ENCODE data around the gene PTPRB.
A peak's percentile ranks its signal among the peaks of the same experiment; 100 is the strongest.

PTPRB gene

GRCh38 chr12:70643939-70644338 is 6.7 kb upstream of the PTPRB start:
- DNase-seq (ENCODE audit: low read depth) = no peak

GRCh38 chr12:70641691-70642090 is 4.5 kb upstream of the PTPRB start:
- no peak for DNase-seq (ENCODE audit: low read depth)

GRCh38 chr12:70640901-70641300 is 3.7 kb upstream of the PTPRB start:
- DNase-seq (ENCODE audit: low read depth) = no peak

GRCh38 chr12:70639535-70639934 is 2.3 kb upstream of the PTPRB start:
- DNase-seq (ENCODE audit: low read depth) = no peak

DNA sequence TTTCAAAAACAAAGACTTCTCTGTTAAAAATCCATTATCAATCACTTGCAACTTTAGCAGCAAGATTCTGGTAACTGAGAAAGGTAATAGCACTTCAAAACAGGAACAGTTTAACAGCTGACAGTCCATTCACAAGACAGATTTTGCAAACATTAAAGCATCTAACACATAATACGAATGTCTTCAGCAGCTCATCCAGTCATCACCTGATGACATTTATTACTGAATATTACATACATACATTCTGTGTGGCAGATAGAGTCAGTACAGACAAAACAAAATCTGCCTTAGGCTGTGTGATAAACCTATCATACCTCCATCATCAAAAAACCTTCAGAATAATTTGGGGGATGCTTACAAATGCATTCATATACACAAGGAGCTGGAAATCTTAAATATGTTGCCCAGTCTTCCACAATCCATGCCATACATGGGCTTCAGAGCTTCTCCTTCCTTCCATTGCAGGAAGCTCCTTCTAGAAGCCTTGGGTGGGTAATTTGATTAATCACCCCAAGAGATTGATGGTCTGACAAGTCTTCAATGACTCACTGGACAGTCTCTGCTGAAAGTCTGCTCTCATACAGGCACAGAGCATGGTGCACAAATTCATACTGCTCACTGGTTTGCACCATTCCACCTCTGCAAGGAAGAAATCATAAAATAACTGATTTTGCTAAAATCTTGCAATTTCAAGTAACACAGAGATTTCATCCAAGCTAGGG is 1.6 kb upstream of the PTPRB start:
- peak; percentile 40 for DNase-seq (ENCODE audit: low read depth)

GRCh38 chr12:70635755-70636154 is 1.5 kb downstream of the PTPRB start:
- DNase-seq (ENCODE audit: low read depth) = no peak

DNA sequence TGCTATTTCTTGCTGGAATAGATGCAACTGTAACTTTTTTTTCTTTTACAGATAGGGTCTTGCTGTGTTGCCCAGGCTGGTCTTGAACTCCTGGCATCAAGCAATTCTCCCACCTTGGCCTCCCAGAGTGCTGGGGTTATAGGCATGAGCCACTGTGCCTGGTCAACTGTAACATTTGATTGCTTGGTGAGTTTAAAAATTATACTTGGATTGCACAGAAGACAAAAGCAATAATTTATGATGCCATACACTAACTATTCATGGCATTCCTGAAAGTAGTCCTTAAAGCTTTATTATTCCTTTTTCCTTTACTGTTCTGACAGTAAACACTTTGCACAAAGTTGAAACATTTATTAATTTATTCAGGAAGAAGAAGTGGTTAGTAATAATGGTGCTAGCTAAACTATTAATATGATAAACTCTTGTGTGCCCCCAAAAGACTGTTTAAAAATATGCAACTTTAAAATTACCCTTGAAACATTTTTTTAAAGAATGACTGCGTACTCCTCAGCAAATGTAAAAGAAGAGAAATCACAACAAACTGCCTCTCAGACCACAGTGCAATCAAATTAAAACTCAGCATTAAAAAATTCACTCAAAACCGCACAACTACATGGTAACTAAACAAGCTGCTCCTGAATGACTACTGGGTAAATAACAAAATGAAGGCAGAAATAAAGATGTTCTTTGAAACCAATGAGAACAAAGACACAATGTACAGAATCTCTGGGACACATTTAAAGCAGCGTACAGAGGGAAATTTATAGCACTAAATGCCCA is 8.3 kb downstream of the PTPRB start:
- DNase-seq (ENCODE audit: low read depth) = no peak

DNA sequence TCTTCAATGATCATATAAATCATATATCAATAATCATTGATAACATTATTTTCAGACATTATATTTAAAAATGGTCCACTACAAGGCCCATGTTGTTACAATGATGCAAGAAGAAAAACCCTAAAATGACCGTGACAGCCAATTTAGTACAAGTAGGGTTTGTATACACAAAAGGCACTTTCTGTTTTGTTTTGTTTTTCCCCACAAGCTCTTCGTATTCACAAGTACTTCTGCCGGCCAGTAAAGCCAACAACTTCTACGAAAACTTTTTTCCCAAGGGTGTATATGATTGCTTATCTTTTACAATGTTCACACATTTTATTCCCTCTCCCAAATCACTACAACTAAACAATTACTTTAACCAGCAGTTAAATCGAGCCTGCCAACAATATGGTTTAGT is 9.6 kb downstream of the PTPRB start:
- DNase-seq (ENCODE audit: low read depth) = no peak

- no peak for DNase-seq (ENCODE audit: low read depth)
Observed at GRCh38 chr12:70626180-70626579, 11.0 kb downstream of the PTPRB start.

DNA sequence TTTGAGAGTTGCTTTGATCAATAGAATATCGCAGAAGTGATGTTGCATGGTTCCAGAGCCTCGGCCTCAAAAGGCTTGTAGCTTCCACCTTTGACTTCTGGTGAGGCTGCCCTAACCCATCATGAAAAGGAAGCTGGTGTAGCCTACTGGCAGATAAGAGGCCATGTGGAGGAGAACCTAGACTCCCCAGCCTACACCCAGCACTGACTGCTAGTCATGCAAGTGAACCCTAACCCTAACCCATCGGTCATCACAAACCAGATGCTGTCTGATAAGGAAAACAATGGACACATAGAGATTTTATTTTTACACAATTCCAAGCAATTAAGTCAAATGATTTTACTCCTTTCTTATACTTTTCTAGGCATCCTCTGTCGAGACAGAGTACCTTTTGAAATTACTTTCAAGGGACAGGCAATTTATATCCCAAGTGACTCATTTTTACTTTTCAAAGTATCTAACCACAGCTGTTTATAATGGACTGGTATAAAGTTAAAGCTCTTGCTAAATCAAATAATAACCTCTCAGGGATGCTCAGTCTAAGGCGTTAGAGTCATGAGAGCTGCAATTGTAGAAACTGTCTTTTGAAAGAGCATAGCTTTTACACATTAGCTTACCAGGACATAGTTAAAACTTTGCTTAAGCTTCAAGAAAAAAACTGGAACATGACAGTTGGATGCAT is 17.6 kb downstream of the PTPRB start:
- DNase-seq (ENCODE audit: low read depth) = peak; percentile 40

DNA sequence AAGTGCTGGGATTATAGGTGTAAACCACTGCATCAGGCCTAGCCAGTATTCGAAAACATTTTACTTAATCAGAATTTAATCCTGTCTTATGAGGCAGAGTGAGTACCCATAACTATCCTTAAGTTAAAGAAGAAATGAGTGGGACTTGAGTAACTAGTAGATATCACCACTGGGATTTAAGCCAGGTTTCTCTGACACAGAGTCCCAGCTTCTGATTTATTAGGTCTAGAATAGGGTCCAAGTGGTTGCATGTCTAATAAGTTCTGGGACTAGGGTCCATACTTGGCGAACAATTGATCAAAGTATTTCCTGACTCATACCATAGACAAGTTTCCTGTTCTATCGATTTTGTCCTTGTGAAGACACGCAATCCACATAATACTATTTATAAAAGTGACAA is 18.9 kb downstream of the PTPRB start:
- DNase-seq (ENCODE audit: low read depth) = no peak

GRCh38 chr12:70617450-70617849 is 19.8 kb downstream of the PTPRB start:
- DNase-seq (ENCODE audit: low read depth) = no peak

GRCh38 chr12:70615174-70615866 is 21.9 kb downstream of the PTPRB start:
- no peak for DNase-seq (ENCODE audit: low read depth)

- peak; percentile 68 for DNase-seq (ENCODE audit: low read depth)
Observed at GRCh38 chr12:70609739-70610491, 27.3 kb downstream of the PTPRB start.

DNA sequence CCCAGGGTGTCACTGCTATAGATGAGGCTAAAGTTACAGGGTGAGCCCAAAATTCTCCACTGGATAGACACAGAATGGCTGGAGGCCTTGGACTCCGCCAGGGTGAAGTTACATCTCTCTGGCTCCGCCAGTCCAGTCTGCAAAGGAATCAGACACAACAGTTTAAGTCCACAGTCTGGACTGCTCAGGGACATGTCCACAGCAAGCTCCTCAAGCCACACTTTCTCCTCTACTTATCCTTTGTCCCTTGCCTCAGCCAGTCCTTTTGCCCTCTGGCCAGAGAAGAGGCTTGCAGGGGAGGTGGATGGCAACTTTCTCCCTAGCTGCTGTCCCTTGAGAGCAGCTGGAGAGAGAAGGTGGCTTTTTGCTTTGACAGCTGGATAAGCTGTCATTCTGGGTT is 28.0 kb downstream of the PTPRB start:
- DNase-seq (ENCODE audit: low read depth) = no peak

- no peak for DNase-seq (ENCODE audit: low read depth)
Observed at GRCh38 chr12:70608184-70608583, 29.0 kb downstream of the PTPRB start.

DNA sequence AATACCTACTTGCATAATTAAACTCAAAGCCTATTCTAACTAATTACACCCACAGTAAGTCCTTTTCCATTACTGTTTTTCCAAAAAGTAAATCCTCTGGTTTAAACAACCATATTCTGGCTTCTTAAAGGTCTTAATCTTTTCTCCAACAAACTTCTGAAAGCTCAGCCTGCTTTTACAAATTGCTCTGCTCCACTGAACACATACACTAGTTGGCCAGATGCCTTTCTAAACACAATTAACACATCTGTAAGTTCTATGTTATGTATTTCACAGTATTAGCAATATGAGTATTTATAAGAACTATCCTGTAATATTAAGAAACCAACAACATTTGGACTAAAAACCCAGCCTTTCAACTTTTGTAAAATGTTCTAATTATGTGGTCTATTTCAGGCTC is 30.1 kb downstream of the PTPRB start:
- no peak for DNase-seq (ENCODE audit: low read depth)

DNA sequence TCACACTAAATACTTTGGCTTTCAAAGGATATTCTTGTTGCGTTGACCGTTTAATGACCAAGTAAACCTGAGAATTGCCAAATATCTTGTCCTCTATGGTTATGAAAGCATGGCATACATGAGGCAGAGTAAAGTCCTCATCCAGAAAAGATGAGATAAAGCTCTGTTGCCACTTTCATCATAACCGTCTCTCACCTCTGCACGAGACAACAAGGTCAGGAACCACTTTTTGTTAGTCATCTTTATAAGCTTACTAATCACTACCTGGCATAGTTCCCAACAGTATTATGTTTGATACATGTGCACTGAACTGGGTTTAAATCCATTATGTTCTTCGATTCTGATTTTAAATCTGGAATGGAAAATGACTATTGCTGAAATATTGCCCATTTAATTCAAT is 31.3 kb downstream of the PTPRB start:
- peak; percentile 89 for DNase-seq (ENCODE audit: low read depth)

DNA sequence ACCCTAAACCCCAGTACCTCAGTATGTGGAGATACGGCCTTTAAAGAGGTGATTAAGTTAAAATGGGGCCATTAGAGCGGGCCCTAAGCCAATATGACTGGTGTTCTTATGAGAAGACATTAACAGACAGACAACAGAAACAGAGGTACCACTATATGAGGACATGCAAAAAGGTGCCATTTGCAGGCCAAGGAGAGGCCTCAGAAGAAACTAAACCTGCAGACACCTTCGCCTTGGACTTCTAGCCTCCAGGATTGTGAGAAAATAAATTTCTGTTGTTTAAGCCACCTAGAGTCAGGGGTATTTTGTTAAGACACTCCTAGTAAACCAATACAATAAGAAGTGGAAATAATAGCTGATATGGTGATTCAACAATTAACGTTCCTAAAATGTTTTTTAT is 32.6 kb downstream of the PTPRB start:
- no peak for DNase-seq (ENCODE audit: low read depth)

DNA sequence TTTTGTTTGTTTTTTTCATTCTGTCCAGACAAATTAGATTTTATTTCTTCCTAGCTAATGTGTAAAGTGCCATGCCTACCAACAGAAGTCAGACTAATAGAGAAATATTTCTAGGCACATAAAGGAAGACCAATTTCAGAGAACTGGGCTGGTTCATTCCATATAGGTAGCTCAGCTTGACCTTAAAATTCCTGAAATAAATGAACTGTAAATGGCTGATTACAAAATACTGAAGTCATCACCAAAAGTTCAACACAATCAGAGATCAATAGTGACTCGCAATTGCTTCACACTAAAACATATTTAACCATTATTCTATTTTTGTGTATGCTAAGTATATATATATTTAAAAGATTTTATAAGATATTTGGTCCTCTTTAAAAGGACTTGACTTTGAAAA is 34.2 kb downstream of the PTPRB start:
- peak; percentile 54 for DNase-seq (ENCODE audit: low read depth)

DNA sequence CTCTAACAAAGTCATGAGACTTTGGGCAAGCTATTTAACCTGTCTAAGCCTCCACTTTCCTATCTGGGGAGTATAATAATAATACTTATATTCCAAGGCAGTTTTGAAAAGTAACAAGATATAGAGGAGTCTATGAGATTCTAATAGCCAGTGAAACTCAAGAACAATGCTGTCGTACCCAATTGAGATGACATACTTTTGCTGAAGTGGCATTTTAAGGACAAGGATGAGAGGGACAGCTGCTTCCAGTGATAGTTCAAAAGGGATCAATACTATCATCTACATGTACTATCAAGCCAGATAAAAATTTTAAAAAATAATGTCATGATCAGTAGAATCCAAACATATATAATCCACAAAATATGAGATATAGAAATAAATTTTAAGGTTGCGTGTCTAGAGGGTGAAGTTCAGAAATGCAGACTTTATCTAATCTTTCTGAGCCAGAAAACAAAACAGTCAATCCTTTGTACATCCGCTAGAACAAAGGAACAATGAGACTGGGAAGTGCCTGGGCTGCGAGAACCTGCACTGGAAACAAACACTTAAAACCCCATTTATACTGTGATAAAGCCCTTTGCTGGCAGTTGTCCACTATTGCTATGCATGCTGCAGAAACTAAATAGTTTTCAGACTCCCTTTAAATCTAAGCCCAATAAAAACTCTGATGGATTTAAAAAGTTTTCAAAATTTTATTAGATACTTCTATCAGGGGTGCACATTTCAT is 38.6 kb downstream of the PTPRB start:
- DNase-seq (ENCODE audit: low read depth) = no peak

Data from ELR (cell line).